Activated CD4-positive, alpha-beta T cell treated with anti-CD3 and anti-CD28 coated beads, Interleukin-2, amount 10 ng/mL, durations not matched to agents 24 days and 14 days (primary cell): ENCODE measurements around the gene ISLR2. TPM values are rescaled to one million over a fixed set of nuclear protein-coding genes. Genes with fewer than 3 reads are reported as not detected.

Source experiments
- DNase-seq: peaks from one replicate; pipeline ENCODE4 v3.0.0; 2022
- H3K27ac Mint-ChIP-seq: one replicate; pipeline ENCODE4 v1.8.0; 2022; ENCODE audit warnings: mild to moderate bottlenecking, mixed read lengths
- H3K27me3 Mint-ChIP-seq: one replicate; pipeline ENCODE4 v1.8.0; 2022; ENCODE audit warnings: mixed read lengths
- H3K36me3 Mint-ChIP-seq: one replicate; pipeline ENCODE4 v1.8.0; 2022; ENCODE audit warnings: low read depth, mild to moderate bottlenecking, mixed read lengths
- H3K4me1 Mint-ChIP-seq: one replicate; pipeline ENCODE4 v1.8.0; 2021; ENCODE audit warnings: mixed read lengths
- H3K4me3 Mint-ChIP-seq: one replicate; pipeline ENCODE4 v1.8.0; 2022; ENCODE audit warnings: mild to moderate bottlenecking, moderate library complexity, mixed read lengths
- H3K9me3 Mint-ChIP-seq: one replicate; pipeline ENCODE4 v1.8.0; 2021; ENCODE audit warnings: mixed read lengths
- intact Hi-C: fragments of 100-400 bp; cut with micrococcal nuclease; formaldehyde crosslinking; loops from one replicate; pipeline ENCODE4 v1.15.1; 2023
- total RNA-seq: library from RNA; stranded (reverse); gene quantifications from 2 replicates; pipeline ENCODE4 v1.2.3, GENCODE V29; 2022

The ISLR2 gene
- total RNA-seq, 1 donor from 2014 or later: not detected

DNA sequence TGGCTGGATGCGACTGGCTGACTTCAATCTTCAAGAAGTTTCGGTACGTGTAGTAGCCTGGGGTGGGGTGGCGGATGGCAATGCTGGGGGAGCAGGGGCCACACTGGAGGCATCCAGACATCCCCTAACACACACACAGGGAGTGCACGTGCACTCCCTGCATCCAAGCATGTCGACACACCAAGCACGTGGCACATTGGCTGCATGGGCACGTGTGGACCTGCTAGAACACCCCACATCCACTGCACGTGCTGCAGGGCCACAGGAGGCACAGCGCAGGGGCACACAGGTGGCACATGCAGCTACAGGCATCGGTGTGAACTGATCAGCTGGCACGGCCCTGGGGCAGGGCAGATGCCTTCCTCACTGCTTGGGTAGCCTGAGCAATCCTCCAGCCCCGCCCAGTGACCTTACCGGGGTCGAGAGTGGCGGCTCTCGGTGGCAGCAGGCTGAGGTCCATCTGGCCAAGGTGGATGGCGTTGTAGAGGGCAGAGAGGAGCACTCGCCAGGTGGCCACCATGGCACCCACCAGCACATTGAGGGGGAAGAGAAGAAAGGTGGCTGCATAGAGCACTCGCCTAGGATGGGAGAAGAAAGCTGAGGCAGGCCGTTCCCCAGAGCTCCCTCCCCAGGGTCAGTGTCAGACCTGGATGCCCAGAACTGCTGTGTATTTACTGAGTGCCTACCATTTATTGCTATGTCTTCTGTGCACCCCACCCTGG is 50.7 kb downstream of the ISLR2 start:
- Mint-ChIP-seq H3K9me3 (no peaks in the 10 kb centered on the region), H3K4me1 (no peaks in the 10 kb centered on the region), H3K27ac (no peak overlapping the region), H3K27me3 (no peaks in the 10 kb centered on the region), H3K4me3 (no peak overlapping the region), H3K36me3 (no peaks in the 10 kb centered on the region)
- DNase-seq: no peak
- intact Hi-C loops: no loop called here

GRCh38 chr15:74182131-74182530 is 51.7 kb downstream of the ISLR2 start:
- no peaks in the 10 kb centered on the region for H3K27me3 Mint-ChIP-seq

DNA sequence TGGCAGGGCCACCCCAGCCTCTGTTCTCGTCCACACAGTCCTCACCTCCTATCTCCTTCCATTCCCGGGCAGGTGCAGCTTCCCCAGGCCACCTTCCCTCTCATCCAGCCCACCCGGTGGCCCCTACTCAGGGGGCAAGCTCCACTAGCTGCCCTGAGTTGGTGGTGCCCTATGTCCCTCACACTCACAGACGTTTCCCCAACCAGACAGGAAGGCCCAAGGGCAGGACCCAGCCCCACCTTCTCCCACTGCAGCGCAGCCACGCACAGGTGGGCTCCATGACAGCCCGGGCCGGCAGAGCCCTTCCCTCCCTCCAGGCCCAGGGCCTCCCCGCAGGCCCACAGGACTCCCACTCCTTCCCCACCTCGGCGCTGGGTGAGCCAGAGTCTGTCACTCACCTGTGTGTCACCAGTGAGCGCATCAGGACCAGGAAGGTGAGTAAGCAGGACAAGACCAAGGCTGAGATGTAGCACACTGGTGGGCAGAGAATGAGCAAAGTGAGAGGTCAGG is 54.3 kb downstream of the ISLR2 start:
- intact Hi-C loops: no loop called here
- Mint-ChIP-seq H3K4me3 (no peak overlapping the region), H3K9me3 (no peaks in the 10 kb centered on the region), H3K36me3 (no peaks in the 10 kb centered on the region), H3K4me1 (no peaks in the 10 kb centered on the region), H3K27ac (no peak overlapping the region), H3K27me3 (no peaks in the 10 kb centered on the region)
- no peak for DNase-seq

More at GRCh38 chr15:74182131-74182530, 51.7 kb downstream of the ISLR2 start:
- DNase-seq: no peak
- no peak overlapping the region for H3K4me3 Mint-ChIP-seq
- no peaks in the 10 kb centered on the region for H3K4me1 Mint-ChIP-seq
- H3K36me3 Mint-ChIP-seq: no peaks in the 10 kb centered on the region
- intact Hi-C loops: no loop called here
- H3K27ac Mint-ChIP-seq: no peak overlapping the region
- no peaks in the 10 kb centered on the region for H3K9me3 Mint-ChIP-seq

DNA sequence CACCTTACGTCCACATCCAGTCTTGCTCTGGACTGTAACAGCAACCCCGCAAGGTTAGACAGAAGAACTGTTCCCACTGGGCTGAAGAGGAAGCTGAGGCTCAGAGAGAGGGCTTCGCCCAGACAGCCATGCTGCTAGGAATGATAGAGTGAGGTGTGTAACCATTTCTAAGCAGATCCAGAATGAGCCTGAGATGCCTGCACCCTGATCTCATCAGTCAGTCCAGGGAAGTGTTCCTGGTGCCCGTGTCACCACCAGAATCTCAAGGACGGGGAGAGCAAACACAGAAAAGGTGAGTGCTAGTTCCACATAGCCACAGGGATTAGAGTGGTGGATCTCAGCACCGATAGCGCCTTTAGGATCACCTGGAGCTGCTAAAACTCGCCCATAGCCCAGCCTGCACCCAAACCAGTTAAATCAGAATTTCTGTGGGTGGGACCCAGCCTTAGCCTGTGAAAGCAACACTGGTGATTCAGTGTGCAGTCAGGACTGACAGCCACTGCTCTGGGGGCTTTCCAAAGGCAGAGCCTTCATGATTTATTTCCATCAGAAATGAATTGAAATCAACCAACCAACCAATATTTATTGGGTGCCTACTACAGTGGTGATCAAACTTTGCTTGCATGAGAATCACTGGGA is 55.4 kb downstream of the ISLR2 start:
- no peaks in the 10 kb centered on the region for H3K36me3 Mint-ChIP-seq
- H3K27me3 Mint-ChIP-seq: no peaks in the 10 kb centered on the region
- intact Hi-C loops: no loop called here
- no peak overlapping the region for H3K4me3 Mint-ChIP-seq
- H3K9me3 Mint-ChIP-seq: no peaks in the 10 kb centered on the region
- DNase-seq: no peak
- H3K4me1 Mint-ChIP-seq: no peaks in the 10 kb centered on the region
- no peak overlapping the region for H3K27ac Mint-ChIP-seq

Other genes starting within 250 kb of the ISLR2 start
- gene LOXL1, start 204.1 kb upstream of the ISLR2 start, total RNA-seq: 0.49 and 0.88 TPM in 2 replicates
- gene STOML1, start 138.3 kb upstream of the ISLR2 start, total RNA-seq: 10.3 and 10.6 TPM in 2 replicates
- gene PML, start 135.9 kb upstream of the ISLR2 start, total RNA-seq: 61.3 and 64.2 TPM in 2 replicates
- gene GOLGA6A, start 48.0 kb upstream of the ISLR2 start, total RNA-seq: not detected in 2 replicates
- gene ISLR, start 43.1 kb downstream of the ISLR2 start, total RNA-seq: not detected in 2 replicates
- gene STRA6, start 72.2 kb downstream of the ISLR2 start, total RNA-seq: not detected in 2 replicates
- not detected in 2 replicates for gene CCDC33, start 105.7 kb downstream of the ISLR2 start, total RNA-seq
- gene CYP11A1, start 237.1 kb downstream of the ISLR2 start, total RNA-seq: not detected in 2 replicates